ENCODE results near the gene EHMT2.
"Not testable (repeated sequence)": the region's sequence is repeated elsewhere in the genome, so short reads cannot be mapped to it uniquely, and the experiment has no call there.

Gene EHMT2

DNA sequence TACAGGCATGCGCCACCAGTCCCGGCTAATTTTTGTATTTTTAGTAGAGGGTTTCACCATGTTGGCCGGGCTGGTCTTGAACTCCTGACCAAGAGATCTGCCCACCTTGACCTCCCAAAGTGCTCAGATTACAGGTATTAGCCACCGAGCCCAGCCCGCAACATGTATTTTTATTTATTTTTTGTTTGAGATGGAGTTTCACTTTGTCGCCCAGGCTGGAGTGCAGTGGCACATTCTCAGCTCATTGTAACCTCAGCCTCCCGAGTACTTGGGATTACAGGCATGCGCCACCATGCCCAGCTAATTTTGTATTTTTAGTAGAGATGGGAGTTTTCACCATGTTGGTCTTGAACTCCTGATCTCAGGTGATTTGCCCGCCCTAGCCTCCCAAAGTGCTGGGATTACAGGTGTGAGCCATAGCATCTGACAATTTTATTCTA, 59.4 kb downstream of the EHMT2 start:
- DNase-seq (ENCODE audit: low read depth in 2 of 2), result not testable (repeated sequence)

DNA sequence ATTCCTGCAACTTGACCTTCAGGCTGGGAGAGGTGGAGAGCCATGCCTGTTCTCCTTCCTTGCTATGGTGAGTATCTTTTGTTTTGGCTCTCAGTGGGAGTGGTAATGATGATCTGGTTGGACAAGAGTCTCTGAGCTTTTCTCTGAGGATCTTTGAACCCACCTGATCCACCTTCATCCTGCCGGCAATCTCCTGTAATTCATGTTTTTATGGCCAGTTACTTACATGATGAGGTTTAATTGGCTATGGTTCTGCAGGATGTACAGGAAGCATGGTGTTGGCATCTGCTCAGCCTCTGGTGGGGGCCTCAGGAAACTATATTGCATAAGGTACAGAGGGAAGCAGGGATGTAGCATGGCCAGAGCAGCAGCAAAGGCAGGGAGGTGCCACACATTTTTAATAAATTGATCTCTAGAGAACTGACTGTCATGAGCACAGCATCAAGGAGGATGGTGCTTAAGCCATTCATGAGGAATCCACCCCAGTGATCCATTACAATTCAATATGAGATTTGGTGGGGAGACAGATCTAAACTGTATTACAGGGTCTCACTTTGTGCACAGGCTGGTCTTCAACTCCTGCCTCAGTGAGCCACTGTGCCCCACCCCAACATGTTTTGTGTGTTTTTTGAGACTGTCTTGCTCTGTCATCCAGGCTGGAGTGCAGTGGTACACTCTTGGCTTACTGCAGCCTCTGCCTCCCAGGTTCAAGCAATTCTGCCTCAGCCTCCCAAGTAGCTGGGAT, 60.0 kb downstream of the EHMT2 start:
- no peak for DNase-seq (ENCODE audit: low read depth in 2 of 2)

DNA sequence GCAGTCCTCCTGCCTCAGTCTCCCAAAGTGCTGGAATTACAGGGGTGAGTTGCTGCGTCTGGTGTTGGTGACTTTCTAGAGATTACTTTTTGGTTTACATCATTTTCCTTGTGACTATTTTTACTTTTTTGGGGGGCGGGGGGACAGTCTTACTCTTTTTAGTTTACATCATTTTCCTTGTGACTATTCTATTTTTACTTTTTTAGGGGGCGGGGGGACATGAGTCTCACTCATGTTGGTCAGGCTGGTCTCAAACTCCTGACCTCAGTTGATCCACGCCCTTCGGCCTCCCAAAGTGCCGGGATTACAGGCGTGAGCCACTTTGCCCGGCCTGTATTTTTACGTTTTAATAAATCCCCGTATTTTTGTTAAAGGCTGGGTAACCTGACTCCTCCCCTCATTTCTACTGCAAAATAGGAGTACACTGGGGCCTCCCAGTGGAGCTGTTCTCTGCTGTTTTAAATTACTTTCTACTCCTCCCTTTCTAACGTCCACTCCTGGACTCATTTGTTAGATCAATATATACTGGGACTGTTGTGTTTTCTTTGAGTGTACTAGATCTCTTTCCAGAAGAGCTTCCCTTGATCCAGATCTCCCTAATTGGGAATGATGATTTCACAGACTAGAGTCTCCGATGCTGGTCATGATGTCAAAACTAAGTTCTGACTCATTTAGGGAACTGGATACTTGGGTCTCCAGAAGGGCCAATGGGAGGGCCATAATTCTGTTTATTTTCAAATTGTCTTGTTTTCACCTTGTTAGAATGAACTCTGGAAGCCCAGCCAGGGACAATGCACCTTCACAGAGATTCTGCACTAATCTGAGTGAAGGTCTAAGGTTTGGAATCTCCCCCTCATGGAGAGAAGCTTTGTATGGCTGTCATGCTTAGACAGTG, 60.8 kb downstream of the EHMT2 start:
- no peak for DNase-seq (ENCODE audit: low read depth in 2 of 2)

DNA sequence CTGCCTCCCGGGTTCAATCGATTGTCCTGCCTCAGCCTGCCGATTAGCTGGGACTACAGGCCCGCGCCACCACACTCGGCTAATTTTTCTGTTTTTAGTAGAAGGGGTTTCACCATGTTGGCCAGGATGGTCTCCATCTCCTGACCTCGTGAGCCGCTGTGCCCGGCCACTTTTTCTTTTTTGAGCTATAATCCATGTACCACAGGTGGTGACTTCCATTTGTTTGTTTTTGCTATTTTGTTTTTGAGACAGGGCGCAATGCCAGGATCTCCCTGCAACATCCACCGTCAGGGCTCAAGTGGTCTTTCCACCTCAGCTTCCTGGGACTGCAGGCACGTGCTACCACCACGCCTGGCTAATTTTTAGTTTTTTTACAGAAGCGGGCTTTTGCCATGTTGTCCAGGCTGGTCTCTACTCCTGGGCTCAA, 61.4 kb downstream of the EHMT2 start:
- no peak for DNase-seq (ENCODE audit: low read depth in 2 of 2)

DNA sequence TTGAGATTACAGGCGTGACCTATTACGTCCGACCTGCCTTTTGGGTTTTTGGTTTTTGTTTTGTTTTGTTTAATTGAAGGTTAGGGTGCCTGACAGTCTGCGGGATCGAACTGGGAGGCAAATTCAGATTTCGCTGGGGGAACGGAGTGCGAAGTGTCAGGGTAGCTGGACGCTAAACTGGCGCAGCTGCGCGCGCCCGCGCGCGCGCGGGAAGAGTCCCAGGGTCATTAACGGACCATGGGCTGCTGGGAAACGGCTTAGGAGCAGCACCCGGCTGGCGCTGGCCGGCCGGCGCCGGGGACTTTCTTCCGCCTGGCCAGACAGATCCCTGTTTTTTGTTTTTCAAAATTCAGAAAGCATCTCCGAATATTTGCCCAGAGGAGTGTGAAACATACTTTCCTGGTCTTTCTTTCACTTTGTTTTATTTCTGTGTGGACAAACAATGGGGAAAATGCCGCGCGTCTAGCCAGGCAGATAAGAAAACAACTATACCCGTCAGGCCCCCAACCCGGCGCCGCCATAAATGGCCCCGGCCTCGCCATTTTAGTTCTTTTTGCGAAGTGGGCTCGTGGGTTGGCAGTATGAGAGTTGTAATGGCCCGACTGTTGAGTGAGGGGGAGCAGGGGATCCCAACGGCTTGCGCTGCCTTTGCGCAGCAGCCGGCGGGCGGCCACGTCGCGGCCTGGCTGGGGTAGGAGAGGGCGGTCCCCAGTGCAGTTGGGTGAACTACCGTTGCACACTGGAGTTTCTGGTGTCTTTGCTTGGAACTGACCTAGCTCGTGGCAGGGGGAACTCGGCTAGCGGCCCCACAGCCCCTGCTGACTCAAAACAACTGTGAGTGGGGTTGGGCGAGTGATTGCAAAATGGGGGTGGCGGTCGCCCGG, 62.9 kb downstream of the EHMT2 start:
- peak; percentile 52 to 63 for DNase-seq (ENCODE audit: low read depth in 2 of 2)

DNA sequence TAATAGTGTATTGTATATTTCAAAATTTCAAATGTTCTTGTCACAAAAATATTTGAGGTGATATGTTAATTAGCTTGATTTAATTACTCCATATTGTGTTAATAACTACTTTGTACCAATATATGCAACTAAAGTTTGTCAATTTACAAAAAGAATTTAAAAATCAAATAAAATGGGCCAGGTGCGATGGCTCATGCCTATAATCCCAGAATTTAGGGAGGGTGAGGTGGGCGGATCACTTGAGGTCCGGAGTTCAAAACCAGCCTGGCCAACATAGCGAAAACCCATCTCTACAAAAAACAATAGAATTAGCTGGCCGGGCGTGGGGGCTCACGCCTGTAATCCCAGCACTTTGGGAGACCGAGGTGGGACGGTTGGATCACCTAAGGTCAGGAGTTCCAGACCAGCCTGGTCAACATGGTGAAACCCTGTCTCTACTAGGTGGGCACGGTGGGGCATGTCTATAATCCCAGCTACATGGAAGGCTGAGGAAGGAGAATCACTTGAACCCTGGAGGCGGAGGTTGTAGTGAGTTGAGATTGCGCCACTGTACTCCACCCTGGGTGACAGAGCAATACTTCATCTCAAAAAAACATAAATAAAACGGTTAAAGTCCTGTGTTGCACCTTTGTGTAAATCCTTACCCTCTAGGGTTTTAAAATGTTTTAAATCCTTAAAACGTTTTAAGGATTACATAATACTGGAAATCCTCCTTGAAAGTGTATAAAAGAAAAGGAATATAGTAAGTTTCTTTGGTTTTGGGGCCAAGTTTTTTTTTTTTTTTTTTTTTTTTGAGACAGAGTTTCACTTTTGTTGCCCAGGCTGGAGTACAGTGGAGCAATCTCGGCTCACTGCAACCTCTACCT, 65.9 kb downstream of the EHMT2 start:
- no peak for DNase-seq (ENCODE audit: low read depth in 2 of 2)

DNA sequence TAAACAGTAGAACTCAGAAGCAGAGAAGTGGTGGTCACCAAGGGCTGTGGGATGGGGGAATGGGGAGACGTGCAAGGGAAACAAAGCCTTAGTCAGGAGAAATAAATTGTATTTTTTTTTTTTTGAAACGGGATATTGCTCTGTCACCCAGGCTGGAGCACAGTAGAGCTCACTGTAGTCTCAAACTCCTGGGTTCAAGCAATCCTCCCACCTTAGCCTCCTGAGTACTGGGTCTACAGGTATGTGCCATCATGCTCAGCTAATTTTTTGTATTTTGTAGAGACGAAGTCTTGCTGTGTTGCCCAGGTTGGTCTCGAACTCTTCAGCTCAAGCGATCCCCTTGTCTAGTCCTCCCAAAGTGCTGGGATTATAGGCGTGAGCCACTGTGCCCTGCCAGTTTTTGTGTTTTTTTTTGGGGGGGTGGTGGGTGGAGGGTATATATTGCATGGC, 66.6 kb downstream of the EHMT2 start:
- no peak for DNase-seq (ENCODE audit: low read depth in 2 of 2)

Data from stimulated activated CD8-positive, alpha-beta memory T cell treated with anti-CD3 and anti-CD28 coated beads, Interleukin-2, amount 100 ng/mL, for 1 hour (primary cell).